Measurements from ENCODE around the gene MTUS2.

The MTUS2 gene

GRCh38 chr13:28850226-28850625, 30.1 kb downstream of the MTUS2 start:
- POLR2A ChIA-PET = no interaction called here
- no peak for TF ChIP-seq CTCF (IDR thresholded peaks at IDR 0.05; ENCODE audit: control extremely low read depth, extremely low read depth, low read depth, missing control alignments)
- no peak for DNase-seq (ENCODE audit: extremely low spot score)
- CTCF ChIA-PET = interaction anchor here (1.2 kb wide), 1 partner anchor 13 kb away, joined by 3 read pairs; no protein-coding TSS in a partner anchor

DNA sequence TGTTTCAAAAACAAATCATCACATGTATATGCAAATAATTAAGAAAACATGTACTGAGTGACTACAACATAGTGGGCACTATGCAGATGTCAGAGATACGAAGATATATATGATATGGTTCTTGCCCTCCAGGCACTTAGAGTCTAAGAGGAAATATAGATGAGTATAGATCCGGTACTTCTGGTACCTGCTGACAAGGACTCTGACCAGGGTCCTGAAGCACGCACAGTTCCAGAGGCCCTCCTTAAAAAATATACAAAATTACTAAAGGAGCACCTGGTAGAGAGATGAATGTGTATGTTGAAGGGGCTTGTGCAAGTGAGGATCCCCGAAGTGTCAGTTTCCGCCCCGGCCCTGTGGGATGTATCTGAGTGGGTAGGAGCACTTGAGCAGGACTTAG, 31.3 kb downstream of the MTUS2 start:
- TF ChIP-seq CTCF (IDR thresholded peaks at IDR 0.05; ENCODE audit: control extremely low read depth, extremely low read depth, low read depth, missing control alignments) = no peak
- no peak for DNase-seq (ENCODE audit: extremely low spot score)
- ChIA-PET POLR2A (no interaction called here), CTCF (no interaction called here)

DNA sequence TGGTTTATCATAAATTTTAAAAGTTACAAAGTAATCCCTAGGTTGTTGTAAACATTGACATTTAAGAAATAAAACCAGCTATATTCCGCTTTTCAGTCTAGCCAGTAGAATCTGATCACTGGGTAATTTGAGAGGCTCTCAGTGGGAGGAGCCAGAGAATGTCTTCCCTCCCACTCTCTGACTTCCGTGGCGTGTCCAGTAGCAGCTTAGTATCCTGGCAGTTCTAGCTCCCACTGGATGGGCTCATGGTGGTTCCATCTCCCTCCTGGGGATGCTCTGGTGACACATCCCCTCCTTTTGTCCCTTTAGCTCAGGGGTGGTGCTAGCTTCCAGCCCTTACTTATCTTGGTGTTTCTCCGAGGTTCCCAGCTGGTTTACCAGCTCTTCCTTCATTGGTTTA, 34.5 kb downstream of the MTUS2 start:
- ChIA-PET POLR2A (no interaction called here), CTCF (interaction anchor here (1.2 to 2.4 kb wide), 3 partner anchors 10 to 15 kb away, joined by 5 to 7 read pairs (median 5); no protein-coding TSS in a partner anchor)
- no peak for DNase-seq (ENCODE audit: extremely low spot score)
- no peak for TF ChIP-seq CTCF (IDR thresholded peaks at IDR 0.05; ENCODE audit: control extremely low read depth, extremely low read depth, low read depth, missing control alignments)

DNA sequence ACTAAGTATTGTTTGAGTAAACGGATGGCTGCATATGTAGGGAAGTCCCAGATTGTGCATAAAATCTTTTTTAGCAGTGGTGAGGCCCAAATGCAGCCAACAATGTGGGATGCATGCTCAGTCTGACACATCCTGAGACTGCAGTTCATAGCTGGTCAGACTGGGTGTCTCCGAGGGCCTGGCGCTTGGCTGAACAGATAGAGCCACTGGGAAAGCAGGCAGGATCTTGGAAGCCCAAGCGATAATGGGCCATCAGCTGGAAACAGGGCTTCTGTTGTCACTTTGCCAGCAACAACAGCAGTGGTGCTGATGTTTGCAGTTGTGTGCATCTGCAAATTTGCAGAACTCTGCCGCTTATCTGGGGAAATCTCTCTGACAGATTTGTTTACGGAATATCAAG, 36.1 kb downstream of the MTUS2 start:
- CTCF ChIA-PET = no interaction called here
- no peak for DNase-seq (ENCODE audit: extremely low spot score)
- POLR2A ChIA-PET = no interaction called here
- TF ChIP-seq CTCF (IDR thresholded peaks at IDR 0.05; ENCODE audit: control extremely low read depth, extremely low read depth, low read depth, missing control alignments) = no peak

DNA sequence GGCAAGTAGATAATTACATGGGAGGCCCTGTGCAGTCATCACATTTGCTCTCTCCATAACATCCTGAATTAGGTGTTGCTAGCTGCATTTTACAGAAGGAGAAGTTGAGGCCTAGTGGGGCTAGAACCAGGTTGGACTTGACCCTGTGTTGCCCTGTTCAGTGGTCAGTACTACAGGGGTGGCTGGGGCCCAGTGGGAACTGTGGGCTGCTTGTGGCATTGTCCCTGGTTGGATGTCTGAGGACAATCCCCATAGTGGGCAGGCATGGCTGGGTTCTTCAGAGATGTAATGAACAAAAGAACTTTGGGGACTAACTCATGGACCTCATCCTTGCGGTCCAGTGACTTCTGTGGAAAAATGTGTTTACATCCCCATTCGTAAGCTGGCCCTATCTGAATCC, 38.9 kb downstream of the MTUS2 start:
- ChIA-PET CTCF (no interaction called here), POLR2A (no interaction called here)
- no peak for DNase-seq (ENCODE audit: extremely low spot score)
- no peak for TF ChIP-seq CTCF (IDR thresholded peaks at IDR 0.05; ENCODE audit: control extremely low read depth, extremely low read depth, low read depth, missing control alignments)

- POLR2A ChIA-PET = no interaction called here
- no peak for DNase-seq (ENCODE audit: extremely low spot score)
- CTCF ChIA-PET = interaction anchor here (0.7 kb wide), 1 partner anchor 9 kb away, joined by 3 read pairs; no protein-coding TSS in a partner anchor
- no peak for TF ChIP-seq CTCF (IDR thresholded peaks at IDR 0.05; ENCODE audit: control extremely low read depth, extremely low read depth, low read depth, missing control alignments)
Observed at GRCh38 chr13:28859717-28860116, 39.6 kb downstream of the MTUS2 start.

- TF ChIP-seq CTCF (IDR thresholded peaks at IDR 0.05; ENCODE audit: control extremely low read depth, extremely low read depth, low read depth, missing control alignments) = no peak
- CTCF ChIA-PET = interaction anchor here (1.4 kb wide), 1 partner anchor 10 kb away, joined by 7 read pairs; no protein-coding TSS in a partner anchor
- no peak for DNase-seq (ENCODE audit: extremely low spot score)
- POLR2A ChIA-PET = no interaction called here
Observed at GRCh38 chr13:28864544-28864943, 44.4 kb downstream of the MTUS2 start.

Measured in GM10248 (cell line).